ENCODE data around the gene EDC3.

- TF ChIP-seq, protein P1, sequence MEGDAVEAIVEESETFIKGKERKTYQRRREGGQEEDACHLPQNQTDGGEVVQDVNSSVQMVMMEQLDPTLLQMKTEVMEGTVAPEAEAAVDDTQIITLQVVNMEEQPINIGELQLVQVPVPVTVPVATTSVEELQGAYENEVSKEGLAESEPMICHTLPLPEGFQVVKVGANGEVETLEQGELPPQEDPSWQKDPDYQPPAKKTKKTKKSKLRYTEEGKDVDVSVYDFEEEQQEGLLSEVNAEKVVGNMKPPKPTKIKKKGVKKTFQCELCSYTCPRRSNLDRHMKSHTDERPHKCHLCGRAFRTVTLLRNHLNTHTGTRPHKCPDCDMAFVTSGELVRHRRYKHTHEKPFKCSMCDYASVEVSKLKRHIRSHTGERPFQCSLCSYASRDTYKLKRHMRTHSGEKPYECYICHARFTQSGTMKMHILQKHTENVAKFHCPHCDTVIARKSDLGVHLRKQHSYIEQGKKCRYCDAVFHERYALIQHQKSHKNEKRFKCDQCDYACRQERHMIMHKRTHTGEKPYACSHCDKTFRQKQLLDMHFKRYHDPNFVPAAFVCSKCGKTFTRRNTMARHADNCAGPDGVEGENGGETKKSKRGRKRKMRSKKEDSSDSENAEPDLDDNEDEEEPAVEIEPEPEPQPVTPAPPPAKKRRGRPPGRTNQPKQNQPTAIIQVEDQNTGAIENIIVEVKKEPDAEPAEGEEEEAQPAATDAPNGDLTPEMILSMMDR (IDR thresholded peaks at IDR 0.05): no peak
- TF ChIP-seq POLR2A (IDR thresholded peaks at IDR 0.05) (no peak), EP300 (IDR thresholded peaks at IDR 0.05) (no peak), POLR2AphosphoS5 (IDR thresholded peaks at IDR 0.05) (no peak)
Measured at GRCh38 chr15:74643665-74644204, 52.1 kb downstream of the EDC3 start.
